Smooth muscle cell (in vitro differentiated cells): ENCODE data around the gene RAB11FIP4. TPM values are rescaled to one million over a fixed set of nuclear protein-coding genes. Genes with fewer than 3 reads are reported as not detected.

Source experiments
- DNase-seq: peaks from one replicate; lab custom pipeline; 2025; ENCODE audit not compliant: unreplicated experiment; lab: John Stamatoyannopoulos, UW
- H2AFZ ChIP-seq: fragments of 200-600 bp; sonication (generic); 2 replicates; pipeline ENCODE4 v1.6.0; 2016; ENCODE audit warnings: antibody characterized with exemption, low read depth, mild to moderate bottlenecking
- H3F3A ChIP-seq: fragments of 200-600 bp; sonication (generic); 2 replicates; pipeline ENCODE4 v1.6.0; 2017; ENCODE audit warnings: antibody characterized with exemption, low read depth
- H3K27ac ChIP-seq: fragments of 200-600 bp; sonication (generic); 2 replicates; pipeline ENCODE4 v1.5.1; 2016; ENCODE audit warnings: low read depth, mild to moderate bottlenecking
- H3K27me3 ChIP-seq: fragments of 200-600 bp; sonication (generic); 2 replicates; pipeline ENCODE4 v1.6.1; 2016; ENCODE audit warnings: low read depth, mild to moderate bottlenecking
- H3K36me3 ChIP-seq: fragments of 200-600 bp; sonication (generic); 2 replicates; pipeline ENCODE4 v1.5.1; 2016; ENCODE audit warnings: low read depth
- H3K4me1 ChIP-seq: fragments of 200-600 bp; sonication (generic); 2 replicates; pipeline ENCODE4 v1.5.1; 2016; ENCODE audit warnings: low read depth
- H3K4me2 ChIP-seq: fragments of 200-600 bp; sonication (generic); 2 replicates; pipeline ENCODE4 v1.6.0; 2016; ENCODE audit warnings: mild to moderate bottlenecking
- H3K4me3 ChIP-seq: fragments of 200-600 bp; sonication (generic); 2 replicates; pipeline ENCODE4 v1.5.1; 2016; ENCODE audit warnings: mild to moderate bottlenecking
- H3K79me2 ChIP-seq: fragments of 200-600 bp; sonication (generic); 2 replicates; pipeline ENCODE4 v1.6.0; 2016; ENCODE audit warnings: low read depth, mild to moderate bottlenecking
- H3K9ac ChIP-seq: fragments of 200-600 bp; sonication (generic); 2 replicates; pipeline ENCODE4 v1.6.0; 2016; ENCODE audit warnings: low read depth
- H3K9me3 ChIP-seq: fragments of 200-600 bp; sonication (generic); replicated peaks from 2 replicates; pipeline ENCODE4 v1.5.1; 2016; ENCODE audit warnings: low read depth
- H4K20me1 ChIP-seq: fragments of 200-600 bp; sonication (generic); 2 replicates; pipeline ENCODE4 v1.6.0; 2016; ENCODE audit warnings: low read depth
- WGBS: methylation state at CpG from one replicate; pipeline ENCODE4 v1.1.7; 2016; ENCODE audit warnings: low lambda C conversion rate; 5-methylcytosine and 5-hydroxymethylcytosine counted together
- polyA plus RNA-seq: library from polyadenylated mRNA; unstranded; fragments of >200 nt; fragmentation: Nextera tagmentation; extraction: Ambion mirVana; gene quantifications from 2 replicates; pipeline ENCODE4 v1.2.1, GENCODE V29; 2016
- total RNA-seq: library from RNA; depleted of rRNA; stranded (reverse); fragments of >200 nt; gene quantifications from 2 replicates; pipeline ENCODE4 v1.2.3, GENCODE V29; 2014
- TF ChIP-seq, protein P1 (sequence below): fragments of 200-600 bp; sonication (generic); IDR thresholded peaks from 2 replicates; pipeline ENCODE4 v1.5.1; 2017; ENCODE audit warnings: borderline replicate concordance, mild to moderate bottlenecking, antibody characterized with exemption; ENCODE audit not compliant: insufficient read depth, poor library complexity, severe bottlenecking

The RAB11FIP4 gene
- total and polyA plus RNA-seq, 2 experiments from 2014 or later: 0.42 to 2.9 TPM

DNA sequence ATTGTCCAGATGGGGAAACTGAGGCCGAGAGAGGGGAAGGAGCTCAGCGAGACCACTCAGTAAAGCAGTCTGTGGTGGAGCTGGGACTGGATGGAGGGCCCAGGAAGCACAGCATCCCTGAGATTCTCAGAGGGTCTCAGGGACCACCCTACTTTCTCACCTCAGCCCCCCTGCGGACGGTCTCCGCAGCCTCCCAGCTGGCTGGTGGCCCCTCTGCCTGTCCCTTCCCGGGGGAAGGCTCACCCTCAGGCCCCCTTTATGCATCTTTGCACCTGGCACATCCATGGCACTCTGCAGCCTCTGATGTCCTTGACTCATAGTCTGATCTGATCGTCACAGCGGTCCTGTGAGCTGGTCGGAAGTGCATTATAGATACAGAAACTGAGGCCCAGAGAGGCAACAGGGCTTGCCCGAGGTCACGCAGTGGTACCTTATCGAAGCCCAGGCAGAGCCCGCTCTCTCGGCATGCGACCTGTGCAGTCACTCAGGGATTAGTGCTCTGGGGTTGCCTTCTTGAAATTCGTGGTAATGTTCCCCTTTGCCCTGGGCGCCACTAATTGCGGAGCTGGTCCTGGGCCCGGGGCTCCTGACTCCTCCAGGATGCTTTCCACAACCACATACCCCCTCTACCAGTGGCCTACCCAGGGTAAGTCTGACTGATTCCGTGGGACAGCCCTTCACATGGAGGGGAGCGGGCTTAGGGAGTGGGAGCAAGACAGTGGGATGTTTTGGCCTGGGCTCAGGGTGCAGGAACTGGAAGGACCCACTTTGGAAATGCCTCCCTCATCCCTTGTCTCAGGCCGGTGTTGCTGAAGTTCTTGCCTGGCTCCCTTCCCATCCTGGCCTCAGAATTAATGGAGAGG is 24.4 kb downstream of the RAB11FIP4 start:
- H3K4me3 ChIP-seq: no peak overlapping the region
- TF ChIP-seq, protein P1, sequence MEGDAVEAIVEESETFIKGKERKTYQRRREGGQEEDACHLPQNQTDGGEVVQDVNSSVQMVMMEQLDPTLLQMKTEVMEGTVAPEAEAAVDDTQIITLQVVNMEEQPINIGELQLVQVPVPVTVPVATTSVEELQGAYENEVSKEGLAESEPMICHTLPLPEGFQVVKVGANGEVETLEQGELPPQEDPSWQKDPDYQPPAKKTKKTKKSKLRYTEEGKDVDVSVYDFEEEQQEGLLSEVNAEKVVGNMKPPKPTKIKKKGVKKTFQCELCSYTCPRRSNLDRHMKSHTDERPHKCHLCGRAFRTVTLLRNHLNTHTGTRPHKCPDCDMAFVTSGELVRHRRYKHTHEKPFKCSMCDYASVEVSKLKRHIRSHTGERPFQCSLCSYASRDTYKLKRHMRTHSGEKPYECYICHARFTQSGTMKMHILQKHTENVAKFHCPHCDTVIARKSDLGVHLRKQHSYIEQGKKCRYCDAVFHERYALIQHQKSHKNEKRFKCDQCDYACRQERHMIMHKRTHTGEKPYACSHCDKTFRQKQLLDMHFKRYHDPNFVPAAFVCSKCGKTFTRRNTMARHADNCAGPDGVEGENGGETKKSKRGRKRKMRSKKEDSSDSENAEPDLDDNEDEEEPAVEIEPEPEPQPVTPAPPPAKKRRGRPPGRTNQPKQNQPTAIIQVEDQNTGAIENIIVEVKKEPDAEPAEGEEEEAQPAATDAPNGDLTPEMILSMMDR: no peak
- no peak overlapping the region for H2AFZ ChIP-seq
- H3K27me3 ChIP-seq: no peaks in the 10 kb centered on the region
- WGBS: 92% methylated on average over 22 of the region's 22 CpGs
- DNase-seq: no peak
- H3K27ac ChIP-seq: no peak overlapping the region
- no peaks in the 10 kb centered on the region for H4K20me1 ChIP-seq
- peaks cover 13% of the 10 kb centered on the region for H3K4me1 ChIP-seq
- H3F3A ChIP-seq: no peaks in the 10 kb centered on the region
- H3K9ac ChIP-seq: no peak overlapping the region
- no peaks in the 10 kb centered on the region for H3K9me3 ChIP-seq
- no peaks in the 10 kb centered on the region for H3K36me3 ChIP-seq
- no peaks in the 10 kb centered on the region for H3K79me2 ChIP-seq
- H3K4me2 ChIP-seq: no peak overlapping the region

DNA sequence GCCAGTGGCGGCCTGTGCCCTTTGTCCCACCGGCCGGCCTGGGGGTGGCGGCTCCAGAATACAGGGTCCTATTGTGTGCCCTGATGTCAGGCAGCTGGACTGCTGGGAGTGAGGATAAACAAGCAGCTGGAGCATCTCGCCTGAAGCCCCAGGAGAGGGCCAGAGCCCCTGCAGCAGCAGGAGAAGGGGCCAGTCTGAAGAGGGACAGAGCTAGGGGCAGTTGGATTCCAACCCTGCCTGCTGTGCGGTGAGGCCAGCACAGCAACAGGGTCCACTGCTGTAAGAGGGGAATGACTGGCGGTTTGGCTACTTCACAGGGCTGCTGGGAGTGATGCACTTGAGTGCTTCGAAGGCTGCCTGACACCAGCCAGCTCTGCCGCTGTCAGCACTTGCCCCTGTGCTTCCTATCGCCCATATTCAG is 25.0 kb downstream of the RAB11FIP4 start:
- Histone ChIP-seq H3K4me3 (no peak overlapping the region), H3K4me1 (peaks cover 13% of the 10 kb centered on the region), H3K27ac (no peak overlapping the region), H3F3A (no peaks in the 10 kb centered on the region), H4K20me1 (no peaks in the 10 kb centered on the region), H2AFZ (no peak overlapping the region), H3K27me3 (no peaks in the 10 kb centered on the region), H3K36me3 (no peaks in the 10 kb centered on the region), H3K4me2 (no peak overlapping the region), H3K9me3 (no peaks in the 10 kb centered on the region), H3K9ac (no peak overlapping the region), H3K79me2 (no peaks in the 10 kb centered on the region)
- TF ChIP-seq, protein P1: no peak
- no peak for DNase-seq
- WGBS: 75% methylated on average over 9 of the region's 10 CpGs

DNA sequence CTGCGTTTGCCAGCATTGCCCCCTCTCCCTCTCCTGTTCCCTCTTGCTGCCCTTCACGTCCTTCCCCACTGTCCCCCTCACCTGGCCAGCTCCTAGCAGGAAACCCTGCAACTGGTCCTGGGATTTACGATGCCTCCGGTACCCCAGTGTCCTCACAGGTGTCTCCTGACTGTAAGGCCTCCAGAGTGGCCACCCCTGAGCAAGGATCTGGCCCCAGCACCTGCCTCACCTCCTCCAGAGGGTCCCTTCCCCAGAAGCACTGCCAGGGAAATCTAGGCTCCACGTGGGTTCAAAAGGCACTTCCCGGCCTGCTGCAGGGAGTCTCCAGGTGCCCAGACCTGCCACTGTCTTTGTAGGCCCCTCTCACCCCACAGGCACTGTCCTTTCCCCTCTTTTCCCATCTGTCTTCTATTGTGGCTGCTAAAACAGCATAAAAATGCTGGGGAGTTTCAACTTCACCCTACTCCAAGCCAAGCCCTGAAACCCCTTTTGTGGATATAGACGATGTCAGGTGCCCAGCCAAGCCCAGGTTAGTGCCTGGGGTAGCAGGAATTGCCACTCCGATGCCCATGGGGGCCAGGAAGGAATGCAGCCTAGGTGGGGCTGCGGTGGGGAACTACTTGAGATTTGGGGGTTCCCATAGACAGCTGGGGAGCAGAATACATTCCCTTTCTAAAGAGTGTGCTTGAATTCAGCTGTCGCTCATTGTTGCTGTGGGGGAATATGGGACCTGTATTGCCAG is 25.7 kb downstream of the RAB11FIP4 start:
- Histone ChIP-seq H3K4me1 (peaks cover 13% of the 10 kb centered on the region), H3K27me3 (no peaks in the 10 kb centered on the region), H3K36me3 (no peaks in the 10 kb centered on the region), H3K27ac (no peak overlapping the region), H3F3A (no peaks in the 10 kb centered on the region), H3K79me2 (no peaks in the 10 kb centered on the region), H4K20me1 (no peaks in the 10 kb centered on the region), H3K9me3 (no peaks in the 10 kb centered on the region), H3K4me3 (no peak overlapping the region), H3K4me2 (no peak overlapping the region), H2AFZ (no peak overlapping the region), H3K9ac (no peak overlapping the region)
- 86% methylated on average over 8 of the region's 10 CpGs for WGBS
- DNase-seq: no peak
- TF ChIP-seq, protein P1: no peak
